GM12872 (cell line): Measurements from ENCODE around the gene RCHY1.

Experiments
- CTCF ChIP-seq: IDR thresholded peaks from 3 replicates; pipeline ENCODE4 v1.5.1; 2011; ENCODE audit warnings: low read depth, mild to moderate bottlenecking, low read length, moderate library complexity; ENCODE audit not compliant: insufficient read depth

Gene RCHY1

GRCh38 chr4:75547647-75548387 lies 33.6 kb upstream of the RCHY1 start:
- TF ChIP-seq CTCF: no peak

GRCh38 chr4:75545526-75545925 lies 31.3 kb upstream of the RCHY1 start:
- no peak for TF ChIP-seq CTCF

GRCh38 chr4:75544870-75545269 lies 30.7 kb upstream of the RCHY1 start:
- no peak for TF ChIP-seq CTCF

GRCh38 chr4:75542824-75543223 lies 28.6 kb upstream of the RCHY1 start:
- TF ChIP-seq CTCF: no peak

- no peak for TF ChIP-seq CTCF
Measured at GRCh38 chr4:75530556-75531322, 16.5 kb upstream of the RCHY1 start.

- no peak for TF ChIP-seq CTCF
Measured at GRCh38 chr4:75527482-75527881, 13.3 kb upstream of the RCHY1 start.

- TF ChIP-seq CTCF: no peak
Measured at GRCh38 chr4:75525910-75526309, 11.7 kb upstream of the RCHY1 start.
